Measurements from ENCODE around the gene CHCHD3.

GRCh38 chr7:133056370-133057238 is 25.3 kb downstream of the CHCHD3 start:
- TF ChIP-seq CTCF (conservative IDR thresholded peaks at IDR 0.05; ENCODE audit: low read length) (no peak), EZH2phosphoT487 (IDR thresholded peaks at IDR 0.05; ENCODE audit: borderline replicate concordance, low read depth, low read length) (no peak)
